Measurements from ENCODE around the gene DOCK1.

DOCK1 gene

GRCh38 chr10:127319691-127320090 is 414.5 kb downstream of the DOCK1 start:
- no peak overlapping the region for H3K9ac ChIP-seq
- no peak for TF ChIP-seq CTCF (conservative IDR thresholded peaks at IDR 0.05; ENCODE audit: low read depth, low read length)
- H4K20me1 ChIP-seq (ENCODE audit: insufficient read depth), result no peaks in the 10 kb centered on the region
- no peaks in the 10 kb centered on the region for H3K27me3 ChIP-seq (ENCODE audit: insufficient read depth, low read depth)
- no peaks in the 10 kb centered on the region for H3K36me3 ChIP-seq (ENCODE audit: insufficient read depth)
- H3K4me2 ChIP-seq, result no peak overlapping the region
- H3K4me1 ChIP-seq (ENCODE audit: low read depth, poor library complexity, severe bottlenecking), result no peaks in the 10 kb centered on the region
- H2AFZ ChIP-seq (ENCODE audit: low read depth), result no peak overlapping the region
- H3K27ac ChIP-seq, result no peak overlapping the region
- H3K4me3 ChIP-seq (IDR thresholded peaks at IDR 0.05; ENCODE audit: insufficient read depth, low read depth, low read length), result no peak overlapping the region
- no peaks in the 10 kb centered on the region for H3K79me2 ChIP-seq (ENCODE audit: insufficient read depth, low read depth)

GRCh38 chr10:127320176-127320575 is 414.9 kb downstream of the DOCK1 start:
- Histone ChIP-seq H3K4me3 (IDR thresholded peaks at IDR 0.05; ENCODE audit: insufficient read depth, low read depth, low read length) (no peak overlapping the region), H3K27ac (no peak overlapping the region), H2AFZ (ENCODE audit: low read depth) (no peak overlapping the region), H3K9ac (no peak overlapping the region), H3K4me1 (ENCODE audit: low read depth, poor library complexity, severe bottlenecking) (no peaks in the 10 kb centered on the region), H3K27me3 (ENCODE audit: insufficient read depth, low read depth) (no peaks in the 10 kb centered on the region), H4K20me1 (ENCODE audit: insufficient read depth) (no peaks in the 10 kb centered on the region), H3K4me2 (no peak overlapping the region), H3K36me3 (ENCODE audit: insufficient read depth) (no peaks in the 10 kb centered on the region), H3K79me2 (ENCODE audit: insufficient read depth, low read depth) (no peaks in the 10 kb centered on the region)
- TF ChIP-seq CTCF (conservative IDR thresholded peaks at IDR 0.05; ENCODE audit: low read depth, low read length), result no peak

GRCh38 chr10:127322286-127322685 is 417.1 kb downstream of the DOCK1 start:
- H3K27me3 ChIP-seq (ENCODE audit: insufficient read depth, low read depth), result no peaks in the 10 kb centered on the region
- H3K4me3 ChIP-seq (IDR thresholded peaks at IDR 0.05; ENCODE audit: insufficient read depth, low read depth, low read length), result no peak overlapping the region
- H3K27ac ChIP-seq, result no peak overlapping the region
- H3K9ac ChIP-seq, result no peak overlapping the region
- no peak overlapping the region for H3K4me2 ChIP-seq
- no peaks in the 10 kb centered on the region for H3K79me2 ChIP-seq (ENCODE audit: insufficient read depth, low read depth)
- TF ChIP-seq CTCF (conservative IDR thresholded peaks at IDR 0.05; ENCODE audit: low read depth, low read length), result no peak
- no peaks in the 10 kb centered on the region for H3K4me1 ChIP-seq (ENCODE audit: low read depth, poor library complexity, severe bottlenecking)
- H4K20me1 ChIP-seq (ENCODE audit: insufficient read depth), result no peaks in the 10 kb centered on the region
- no peak overlapping the region for H2AFZ ChIP-seq (ENCODE audit: low read depth)
- no peaks in the 10 kb centered on the region for H3K36me3 ChIP-seq (ENCODE audit: insufficient read depth)

- Histone ChIP-seq H3K36me3 (ENCODE audit: insufficient read depth) (no peaks in the 10 kb centered on the region), H3K27me3 (ENCODE audit: insufficient read depth, low read depth) (no peaks in the 10 kb centered on the region), H3K4me3 (IDR thresholded peaks at IDR 0.05; ENCODE audit: insufficient read depth, low read depth, low read length) (no peak overlapping the region), H2AFZ (ENCODE audit: low read depth) (no peak overlapping the region), H3K27ac (no peak overlapping the region), H4K20me1 (ENCODE audit: insufficient read depth) (no peaks in the 10 kb centered on the region), H3K4me1 (ENCODE audit: low read depth, poor library complexity, severe bottlenecking) (no peaks in the 10 kb centered on the region), H3K9ac (no peak overlapping the region), H3K79me2 (ENCODE audit: insufficient read depth, low read depth) (no peaks in the 10 kb centered on the region), H3K4me2 (no peak overlapping the region)
- no peak for TF ChIP-seq CTCF (conservative IDR thresholded peaks at IDR 0.05; ENCODE audit: low read depth, low read length)
These were observed 420.3 kb downstream of the DOCK1 start for GRCh38 chr10:127325506-127325905.

Measured in KMS-11 (cell line).